Hepatocyte (in vitro differentiated cells): ENCODE results near the gene HPCAL4. TPM values are rescaled to one million over a fixed set of nuclear protein-coding genes. Genes with fewer than 3 reads are reported as not detected.

ENCODE experiments used
- DNase-seq: peaks from one replicate; pipeline ENCODE4 v3.0.0-alpha.2; 2016; ENCODE audit warnings: low spot score
- H2AFZ ChIP-seq: fragments of 200-600 bp; sonication (generic); 2 replicates; pipeline ENCODE4 v1.6.0; 2016; ENCODE audit warnings: antibody characterized with exemption, mild to moderate bottlenecking
- H3K27ac ChIP-seq: fragments of 200-600 bp; sonication (generic); 2 replicates; pipeline ENCODE4 v1.5.1; 2016; ENCODE audit warnings: mild to moderate bottlenecking
- H3K27me3 ChIP-seq: fragments of 200-600 bp; sonication (generic); 2 replicates; pipeline ENCODE4 v1.6.1; 2016
- H3K36me3 ChIP-seq: fragments of 200-600 bp; sonication (generic); replicated peaks from 2 replicates; pipeline ENCODE4 v1.5.1; 2016; ENCODE audit warnings: low read depth; ENCODE audit not compliant: insufficient read depth
- H3K4me1 ChIP-seq: fragments of 200-600 bp; sonication (generic); 2 replicates; pipeline ENCODE4 v1.5.1; 2016; ENCODE audit warnings: mild to moderate bottlenecking, moderate library complexity; ENCODE audit not compliant: insufficient read depth
- H3K4me2 ChIP-seq: fragments of 200-600 bp; sonication (generic); 2 replicates; pipeline ENCODE4 v1.6.0; 2016
- H3K4me3 ChIP-seq: fragments of 200-600 bp; sonication (generic); 2 replicates; pipeline ENCODE4 v1.5.1; 2016; ENCODE audit warnings: mild to moderate bottlenecking
- H3K79me2 ChIP-seq: fragments of 200-600 bp; sonication (generic); 2 replicates; pipeline ENCODE4 v1.6.0; 2017; ENCODE audit warnings: mild to moderate bottlenecking
- H3K9me2 ChIP-seq: fragments of 200-600 bp; sonication (generic); replicated peaks from 2 replicates; pipeline ENCODE4 v1.6.0; 2017; ENCODE audit warnings: mild to moderate bottlenecking; ENCODE audit not compliant: insufficient read depth
- H3K9me3 ChIP-seq: fragments of 200-600 bp; sonication (generic); 2 replicates; pipeline ENCODE4 v1.5.1; 2016; ENCODE audit warnings: low read depth, mild to moderate bottlenecking
- H4K20me1 ChIP-seq: fragments of 200-600 bp; sonication (generic); 2 replicates; pipeline ENCODE4 v1.6.0; 2016; ENCODE audit warnings: mild to moderate bottlenecking; ENCODE audit not compliant: insufficient read depth, poor library complexity, severe bottlenecking
- CTCF ChIP-seq: fragments of 200-600 bp; sonication (generic); IDR thresholded peaks from 2 replicates; pipeline ENCODE4 v1.5.1; 2016; ENCODE audit warnings: antibody characterized with exemption, mild to moderate bottlenecking; ENCODE audit not compliant: poor library complexity
- EZH2 ChIP-seq: fragments of 200-600 bp; sonication (generic); IDR thresholded peaks from 2 replicates; pipeline ENCODE4 v1.6.1; 2016; ENCODE audit warnings: antibody characterized with exemption, mild to moderate bottlenecking, borderline replicate concordance
- EZH2phosphoT487 ChIP-seq: fragments of 200-600 bp; sonication (generic); IDR thresholded peaks from one replicate; pipeline ENCODE4 v1.6.1; 2018; ENCODE audit warnings: antibody characterized with exemption, mild to moderate bottlenecking, low read depth, moderate library complexity; ENCODE audit not compliant: unreplicated experiment, severe bottlenecking
- WGBS: methylation state at CpG from one replicate; pipeline ENCODE4 v1.1.6; 2016; ENCODE audit warnings: low lambda C conversion rate; ENCODE audit errors: missing lambda C conversion rate; 5-methylcytosine and 5-hydroxymethylcytosine counted together
- polyA plus RNA-seq: library from polyadenylated mRNA; unstranded; fragments of >200 nt; fragmentation: Nextera tagmentation; extraction: Ambion mirVana; gene quantifications from 2 replicates; pipeline ENCODE4 v1.2.1, GENCODE V29; 2016
- total RNA-seq: library from RNA; depleted of rRNA; stranded (reverse); fragments of >200 nt; gene quantifications from 2 replicates; pipeline ENCODE4 v1.2.3, GENCODE V29; 2014

Gene HPCAL4
- total and polyA plus RNA-seq, 2 experiments from 2014 or later: 13.8 to 15.8 TPM

GRCh38 chr1:39673215-39673614 is 18.0 kb downstream of the HPCAL4 start:
- no peak for DNase-seq
- Histone ChIP-seq H3K9me2 (no peaks in the 10 kb centered on the region), H3K36me3 (no peaks in the 10 kb centered on the region), H3K79me2 (no peaks in the 10 kb centered on the region), H4K20me1 (no peaks in the 10 kb centered on the region), H3K27me3 (peaks cover 60% of the 10 kb centered on the region), H3K4me2 (no peak overlapping the region), H3K4me3 (no peak overlapping the region), H3K9me3 (no peaks in the 10 kb centered on the region), H3K27ac (no peak overlapping the region), H3K4me1 (peaks cover 6% of the 10 kb centered on the region), H2AFZ (no peak overlapping the region)
- 68% methylated on average over 3 of the region's 3 CpGs for WGBS
- TF ChIP-seq CTCF (no peak), EZH2 (no peak), EZH2phosphoT487 (no peak)

- Histone ChIP-seq H3K27me3 (peaks cover 66% of the 10 kb centered on the region), H3K27ac (no peak overlapping the region), H2AFZ (no peak overlapping the region), H4K20me1 (no peaks in the 10 kb centered on the region), H3K4me2 (peak overlapping the region; percentile 99), H3K36me3 (no peaks in the 10 kb centered on the region), H3K9me3 (no peaks in the 10 kb centered on the region), H3K79me2 (no peaks in the 10 kb centered on the region), H3K9me2 (no peaks in the 10 kb centered on the region), H3K4me3 (no peak overlapping the region), H3K4me1 (peaks cover 6% of the 10 kb centered on the region)
- DNase-seq: no peak
- TF ChIP-seq EZH2phosphoT487 (no peak), CTCF (peak; percentile 48)
- 14% methylated on average over 12 of the region's 12 CpGs for WGBS
These were observed 18.7 kb downstream of the HPCAL4 start for GRCh38 chr1:39672551-39672947.

- peaks cover 69% of the 10 kb centered on the region for H3K27me3 ChIP-seq
- H3K27ac ChIP-seq: no peak within 1 kb of the TSS
- no peaks in the 10 kb centered on the region for H3K9me2 ChIP-seq
- 8% methylated on average over 32 of the region's 55 CpGs for WGBS
- H3K36me3 ChIP-seq: no peaks in the 10 kb centered on the region
- no peak for TF ChIP-seq EZH2phosphoT487
- TF ChIP-seq EZH2: no peak
- TF ChIP-seq CTCF: no peak
- H3K9me3 ChIP-seq: no peaks in the 10 kb centered on the region
- H4K20me1 ChIP-seq: no peaks in the 10 kb centered on the region
- peak within 1 kb of the TSS; percentile 99 for H3K4me2 ChIP-seq
- no peaks in the 10 kb centered on the region for H3K79me2 ChIP-seq
- peak; percentile 49 for DNase-seq
- peaks cover 6% of the 10 kb centered on the region for H3K4me1 ChIP-seq
- peak within 1 kb of the TSS; percentile 68 for H2AFZ ChIP-seq
- H3K4me3 ChIP-seq: peak within 1 kb of the TSS; percentile 75
These were observed 19.3 kb downstream of the HPCAL4 start, which contains the start of gene NT5C1A for GRCh38 chr1:39671793-39672550. Gene NT5C1A, minus strand, starts transcription at chr1:39672107. Its CDS starts 69 bp downstream, at chr1:39672038.
